HepG2 (cell line): ENCODE results near the gene NDST1. TPM values are rescaled to one million over a fixed set of nuclear protein-coding genes. Genes with fewer than 3 reads are reported as not detected.

Source experiments
- ATRX ChIP-seq: sonication (generic); formaldehyde crosslinking; IDR thresholded peaks from 2 replicates; pipeline ENCODE4 v1.4.0; 2020; ENCODE audit warnings: missing genetic modification reagents, borderline replicate concordance
- GLI4 ChIP-seq: sonication (generic); formaldehyde crosslinking; IDR thresholded peaks from 2 replicates; pipeline ENCODE4 v1.5.1; 2020; ENCODE audit warnings: missing genetic modification reagents, mild to moderate bottlenecking, moderate library complexity, borderline replicate concordance
- IKZF1 ChIP-seq: fragments of 450-650 bp; IDR thresholded peaks from 2 replicates; pipeline ENCODE4 v1.7.1; 2016
- NFIC ChIP-seq: IDR thresholded peaks from 2 replicates; pipeline ENCODE4 v1.6.1; 2012; ENCODE audit warnings: mild to moderate bottlenecking, low read length, inconsistent platforms
- NFYC ChIP-seq: IDR thresholded peaks from 2 replicates; pipeline ENCODE4 v1.6.1; 2016; ENCODE audit warnings: missing genetic modification reagents, missing compliant biosample characterization
- POLR2AphosphoS5 ChIP-seq: IDR thresholded peaks from 2 replicates; pipeline ENCODE4 v1.6.1; 2012; ENCODE audit warnings: low read depth, low read length
- SIX1 ChIP-seq: sonication (generic); formaldehyde crosslinking; IDR thresholded peaks from 2 replicates; pipeline ENCODE4 v1.4.0; 2020; ENCODE audit warnings: missing genetic modification reagents, borderline replicate concordance
- SKI ChIP-seq: fragments of 450-650 bp; IDR thresholded peaks from one replicate; pipeline ENCODE4 v1.6.1; 2018; ENCODE audit warnings: mild to moderate bottlenecking; ENCODE audit not compliant: partially characterized antibody
- TFDP2 ChIP-seq: sonication (generic); formaldehyde crosslinking; IDR thresholded peaks from 2 replicates; pipeline ENCODE4 v1.4.0; 2020; ENCODE audit warnings: missing genetic modification reagents
- THAP11 ChIP-seq: IDR thresholded peaks from 2 replicates; pipeline ENCODE4 v1.6.1; 2016; ENCODE audit warnings: missing biosample characterization, missing genetic modification reagents
- ZBTB4 ChIP-seq: sonication (generic); formaldehyde crosslinking; IDR thresholded peaks from 2 replicates; pipeline ENCODE4 v1.4.0; 2020; ENCODE audit warnings: missing genetic modification reagents, mild to moderate bottlenecking, borderline replicate concordance
- ZNF816 ChIP-seq: sonication (generic); formaldehyde crosslinking; IDR thresholded peaks from 2 replicates; pipeline ENCODE4 v1.8.0; 2022; ENCODE audit warnings: missing genetic modification reagents, mild to moderate bottlenecking, borderline replicate concordance
- polyA plus RNA-seq, 8 experiments: library from polyadenylated mRNA; depleted of rRNA in 3 of 8; stranded (reverse) in 7 of 8; unstranded in 1 of 8; fragments of >200 nt; fragmentation: Illumina TruSeq in 4 of 8; extraction: Trizol in 4 of 8; gene quantifications; 2 replicates each; pipeline versions ENCODE4 v1.2.1 to v1.2.3, GENCODE V29; 2011 to 2016; ENCODE audit warnings: low read depth in 4 of 8, missing spikeins in 1 of 8, mixed read lengths in 1 of 8; ENCODE audit not compliant: insufficient read depth in 1 of 8
- total RNA-seq, 5 experiments: library from RNA; depleted of rRNA; stranded (reverse); fragments of >200 nt; fragmentation: Illumina TruSeq; extraction: Trizol; gene quantifications; 2 replicates each; pipeline ENCODE4 v1.2.3, GENCODE V29; 2016; ENCODE audit warnings: low read depth in 1 of 5
- TF ChIP-seq, protein P1 (sequence below): conservative IDR thresholded peaks from 2 replicates; pipeline ENCODE4 v1.6.1; 2018; ENCODE audit warnings: missing genetic modification reagents
- TF ChIP-seq, protein P2 (sequence below): sonication (generic); formaldehyde crosslinking; IDR thresholded peaks from 2 replicates; pipeline ENCODE4 v1.5.1; 2020; ENCODE audit warnings: mild to moderate bottlenecking, missing genetic modification reagents, borderline replicate concordance

The NDST1 gene
- total and polyA plus RNA-seq, 2 of the 13 experiments (the other 11 are each of a cell fraction or from before 2014, with no cell fraction given) = 23.8 to 26.2 TPM

DNA sequence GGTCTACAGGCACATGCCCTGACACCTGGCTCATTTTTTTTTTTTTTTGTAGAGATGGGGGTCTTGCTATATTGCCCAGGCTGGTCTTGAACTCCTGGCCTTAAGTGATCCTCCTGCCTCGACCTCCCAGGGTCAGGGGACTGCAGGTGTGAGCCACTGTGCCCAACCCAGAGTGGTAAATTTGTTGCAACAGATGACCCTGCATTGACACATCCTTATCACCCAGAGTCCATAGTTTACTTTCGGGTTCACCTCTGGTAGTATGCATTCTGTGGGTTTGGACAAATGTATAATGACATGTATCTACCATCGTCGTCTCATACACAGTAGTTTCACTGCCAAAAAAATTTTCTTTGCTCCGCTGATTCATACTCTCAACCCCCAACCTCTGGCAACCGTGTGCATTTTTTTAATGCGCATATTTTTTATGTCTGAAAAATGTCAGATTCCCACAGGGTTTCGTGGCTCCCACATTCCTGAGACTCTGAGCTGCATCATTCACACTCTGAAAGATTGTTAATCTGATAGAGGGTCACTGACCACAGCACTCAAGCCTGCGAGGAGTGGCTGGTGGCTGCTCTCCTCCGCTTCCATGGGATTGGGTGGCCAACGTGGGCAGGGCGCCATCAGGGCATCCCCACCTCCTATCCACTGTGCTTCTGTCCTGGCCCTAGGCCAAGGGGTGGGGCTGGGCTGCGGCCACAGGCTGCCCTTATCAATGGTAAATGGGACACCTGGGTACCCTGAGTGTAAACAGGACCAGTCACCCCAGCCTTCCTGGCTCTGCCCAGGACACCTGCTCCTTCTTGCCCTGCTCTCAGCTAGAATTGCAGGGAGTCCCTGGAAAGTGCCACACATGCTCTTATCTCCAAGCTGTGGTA, 9.6 kb downstream of the NDST1 start (continued):
- TF ChIP-seq ZNF816 (CRISPR knock-in tag) (no peak), NFYC (no peak; the same call in 1 of the 2 replicates), SKI (peak; percentile 41), ZBTB4 (CRISPR knock-in tag) (no peak), TFDP2 (0 out of 2 replicates have a peak, but pooled peaks have one; percentile 41), THAP11 (no peak), GLI4 (CRISPR knock-in tag) (no peak), SIX1 (CRISPR knock-in tag) (no peak), IKZF1 (no peak), ATRX (CRISPR knock-in tag) (no peak), POLR2AphosphoS5 (no peak), NFIC (peak; percentile 60; the same call in 1 of the 2 replicates)
- TF ChIP-seq, protein P1, sequence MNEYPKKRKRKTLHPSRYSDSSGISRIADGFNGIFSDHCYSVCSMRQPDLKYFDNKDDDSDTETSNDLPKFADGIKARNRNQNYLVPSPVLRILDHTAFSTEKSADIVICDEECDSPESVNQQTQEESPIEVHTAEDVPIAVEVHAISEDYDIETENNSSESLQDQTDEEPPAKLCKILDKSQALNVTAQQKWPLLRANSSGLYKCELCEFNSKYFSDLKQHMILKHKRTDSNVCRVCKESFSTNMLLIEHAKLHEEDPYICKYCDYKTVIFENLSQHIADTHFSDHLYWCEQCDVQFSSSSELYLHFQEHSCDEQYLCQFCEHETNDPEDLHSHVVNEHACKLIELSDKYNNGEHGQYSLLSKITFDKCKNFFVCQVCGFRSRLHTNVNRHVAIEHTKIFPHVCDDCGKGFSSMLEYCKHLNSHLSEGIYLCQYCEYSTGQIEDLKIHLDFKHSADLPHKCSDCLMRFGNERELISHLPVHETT (CRISPR knock-in tag) = no peak
- TF ChIP-seq, protein P2, sequence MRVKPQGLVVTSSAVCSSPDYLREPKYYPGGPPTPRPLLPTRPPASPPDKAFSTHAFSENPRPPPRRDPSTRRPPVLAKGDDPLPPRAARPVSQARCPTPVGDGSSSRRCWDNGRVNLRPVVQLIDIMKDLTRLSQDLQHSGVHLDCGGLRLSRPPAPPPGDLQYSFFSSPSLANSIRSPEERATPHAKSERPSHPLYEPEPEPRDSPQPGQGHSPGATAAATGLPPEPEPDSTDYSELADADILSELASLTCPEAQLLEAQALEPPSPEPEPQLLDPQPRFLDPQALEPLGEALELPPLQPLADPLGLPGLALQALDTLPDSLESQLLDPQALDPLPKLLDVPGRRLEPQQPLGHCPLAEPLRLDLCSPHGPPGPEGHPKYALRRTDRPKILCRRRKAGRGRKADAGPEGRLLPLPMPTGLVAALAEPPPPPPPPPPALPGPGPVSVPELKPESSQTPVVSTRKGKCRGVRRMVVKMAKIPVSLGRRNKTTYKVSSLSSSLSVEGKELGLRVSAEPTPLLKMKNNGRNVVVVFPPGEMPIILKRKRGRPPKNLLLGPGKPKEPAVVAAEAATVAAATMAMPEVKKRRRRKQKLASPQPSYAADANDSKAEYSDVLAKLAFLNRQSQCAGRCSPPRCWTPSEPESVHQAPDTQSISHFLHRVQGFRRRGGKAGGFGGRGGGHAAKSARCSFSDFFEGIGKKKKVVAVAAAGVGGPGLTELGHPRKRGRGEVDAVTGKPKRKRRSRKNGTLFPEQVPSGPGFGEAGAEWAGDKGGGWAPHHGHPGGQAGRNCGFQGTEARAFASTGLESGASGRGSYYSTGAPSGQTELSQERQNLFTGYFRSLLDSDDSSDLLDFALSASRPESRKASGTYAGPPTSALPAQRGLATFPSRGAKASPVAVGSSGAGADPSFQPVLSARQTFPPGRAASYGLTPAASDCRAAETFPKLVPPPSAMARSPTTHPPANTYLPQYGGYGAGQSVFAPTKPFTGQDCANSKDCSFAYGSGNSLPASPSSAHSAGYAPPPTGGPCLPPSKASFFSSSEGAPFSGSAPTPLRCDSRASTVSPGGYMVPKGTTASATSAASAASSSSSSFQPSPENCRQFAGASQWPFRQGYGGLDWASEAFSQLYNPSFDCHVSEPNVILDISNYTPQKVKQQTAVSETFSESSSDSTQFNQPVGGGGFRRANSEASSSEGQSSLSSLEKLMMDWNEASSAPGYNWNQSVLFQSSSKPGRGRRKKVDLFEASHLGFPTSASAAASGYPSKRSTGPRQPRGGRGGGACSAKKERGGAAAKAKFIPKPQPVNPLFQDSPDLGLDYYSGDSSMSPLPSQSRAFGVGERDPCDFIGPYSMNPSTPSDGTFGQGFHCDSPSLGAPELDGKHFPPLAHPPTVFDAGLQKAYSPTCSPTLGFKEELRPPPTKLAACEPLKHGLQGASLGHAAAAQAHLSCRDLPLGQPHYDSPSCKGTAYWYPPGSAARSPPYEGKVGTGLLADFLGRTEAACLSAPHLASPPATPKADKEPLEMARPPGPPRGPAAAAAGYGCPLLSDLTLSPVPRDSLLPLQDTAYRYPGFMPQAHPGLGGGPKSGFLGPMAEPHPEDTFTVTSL = peak; percentile 19; the same call in 1 of the 2 replicates
